ENCODE results near the gene CNKSR1.

CNKSR1 gene

DNA sequence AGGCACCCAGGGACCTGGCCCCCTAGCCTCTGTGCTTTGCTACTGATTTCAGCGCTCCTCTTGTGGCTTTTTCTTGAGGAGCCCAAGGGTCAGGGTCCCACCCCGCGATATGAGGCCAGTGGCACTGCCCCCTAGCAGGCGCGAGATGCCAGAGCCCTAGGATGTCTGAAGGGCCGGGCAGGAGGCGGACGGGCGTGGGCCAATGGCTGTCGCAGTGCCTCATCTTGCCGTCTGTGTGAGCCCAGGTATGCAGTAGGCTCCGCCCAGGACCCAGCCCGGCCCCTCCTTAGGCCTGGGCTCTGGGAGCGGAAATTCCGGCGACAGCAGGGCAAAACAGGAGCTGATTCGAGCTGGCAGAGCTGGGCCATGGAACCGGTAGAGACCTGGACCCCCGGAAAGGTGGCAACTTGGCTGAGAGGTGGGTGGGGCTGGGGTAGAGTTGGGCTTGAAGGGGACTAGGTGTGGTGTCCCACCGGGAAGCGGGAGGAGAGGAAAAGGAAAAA is at the start of gene CNKSR1:
Gene CNKSR1 (plus strand): TSS at position 310 of the 503 bp plus-strand sequence. CDS start 57 bp downstream, at position 367.
- DNase-seq = no peak

GRCh38 chr1:26129778-26130177 is 47.5 kb upstream of the CNKSR1 start:
- no peak for DNase-seq

DNA sequence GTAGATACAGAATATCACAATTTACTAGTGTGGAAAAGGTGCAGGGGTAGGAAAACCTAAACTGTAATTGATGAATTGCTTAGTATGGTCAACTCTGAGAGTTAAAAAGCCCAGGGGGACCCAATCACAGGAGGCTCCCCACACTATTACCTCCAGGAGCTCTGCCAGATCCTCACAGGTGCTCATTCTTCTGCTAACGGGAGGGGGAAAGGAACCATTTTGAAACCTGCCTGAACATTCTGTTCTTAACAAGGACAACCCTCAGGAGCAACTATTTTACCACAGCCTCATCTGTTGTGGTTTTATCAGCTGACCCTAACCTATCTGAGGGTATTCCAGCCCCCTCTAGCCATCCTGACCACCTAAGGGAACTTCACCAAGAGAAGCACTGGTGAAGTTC is 46.6 kb upstream of the CNKSR1 start:
- no peak for DNase-seq

GRCh38 chr1:26132128-26132833 is 45.0 kb upstream of the CNKSR1 start:
- DNase-seq = no peak

GRCh38 chr1:26132834-26133167 is 44.5 kb upstream of the CNKSR1 start:
- no peak for DNase-seq

- DNase-seq = no peak
These were observed 42.8 kb upstream of the CNKSR1 start for GRCh38 chr1:26134466-26134865.

DNA sequence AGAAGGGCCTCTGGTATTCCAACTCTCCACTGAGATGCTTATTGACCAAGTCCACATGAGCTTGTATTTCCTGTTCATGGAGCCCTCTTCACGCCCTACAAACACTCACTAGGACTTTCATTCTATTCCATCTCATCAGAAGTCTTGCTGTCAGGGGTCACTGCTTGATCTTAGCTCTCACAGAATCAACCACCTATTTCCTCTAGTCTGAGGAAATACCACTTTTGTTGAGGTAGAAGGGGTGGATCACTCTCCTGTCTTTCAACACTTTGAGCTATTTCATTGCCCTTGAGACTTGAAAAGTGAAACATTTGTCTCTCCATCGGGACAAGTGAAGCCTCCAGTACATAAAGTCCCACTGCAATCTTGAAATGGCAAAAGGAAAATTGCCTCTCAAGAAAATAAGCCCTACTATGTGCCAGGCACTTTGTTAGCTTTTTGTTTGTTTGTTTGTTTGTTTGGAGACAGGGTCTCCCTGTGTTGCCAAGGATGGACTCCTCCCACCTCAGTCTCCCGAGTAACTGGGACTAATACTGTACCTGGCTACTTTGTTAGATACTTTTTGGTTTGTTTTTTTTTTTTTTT is 38.2 kb upstream of the CNKSR1 start:
- no peak for DNase-seq

GRCh38 chr1:26142159-26142558 is 35.1 kb upstream of the CNKSR1 start:
- no peak for DNase-seq

DNA sequence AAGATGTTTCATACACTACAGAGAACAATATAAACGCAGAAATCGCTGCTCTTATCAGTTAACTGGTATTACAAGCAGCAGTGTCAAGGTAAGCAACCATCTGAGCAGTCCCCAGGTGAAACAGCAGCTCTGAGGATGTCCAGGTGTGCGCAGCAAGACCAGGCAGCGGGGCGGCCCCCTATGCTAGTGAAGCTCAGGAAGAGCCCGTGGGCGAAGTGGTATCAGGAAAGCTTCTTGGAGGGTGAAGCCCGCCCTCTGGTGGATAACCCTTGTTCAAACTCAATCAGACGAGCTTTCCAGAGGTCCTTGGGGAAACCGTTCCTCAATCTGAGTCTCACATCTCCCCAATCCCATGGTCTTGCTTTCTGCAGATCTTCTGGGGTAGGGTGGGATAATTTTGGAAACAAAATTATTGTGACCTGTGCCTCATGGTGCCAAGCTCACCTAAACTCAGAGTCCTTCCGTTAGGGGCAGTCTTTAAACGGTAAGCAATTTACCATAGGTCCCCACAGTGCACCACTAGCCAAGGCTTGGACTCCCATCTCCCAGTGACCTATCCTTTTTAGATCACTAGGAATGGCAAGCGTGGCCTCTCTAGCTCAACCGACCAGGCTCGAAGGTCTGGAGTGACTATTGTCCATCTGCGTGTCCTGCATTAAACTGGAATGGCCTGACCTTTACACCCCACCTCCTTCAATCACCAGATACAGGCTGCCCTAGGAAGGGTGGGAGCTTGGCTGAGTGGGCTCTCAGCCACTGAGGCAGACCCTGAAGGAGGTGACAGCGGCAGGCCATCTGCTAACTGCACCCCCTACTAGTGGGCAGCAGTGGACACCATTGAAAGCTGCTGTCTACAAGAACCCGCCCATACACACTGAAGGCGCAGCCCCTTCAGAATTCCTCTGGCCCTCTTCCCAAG is 32.0 kb upstream of the CNKSR1 start:
- peak; percentile 82 for DNase-seq

DNA sequence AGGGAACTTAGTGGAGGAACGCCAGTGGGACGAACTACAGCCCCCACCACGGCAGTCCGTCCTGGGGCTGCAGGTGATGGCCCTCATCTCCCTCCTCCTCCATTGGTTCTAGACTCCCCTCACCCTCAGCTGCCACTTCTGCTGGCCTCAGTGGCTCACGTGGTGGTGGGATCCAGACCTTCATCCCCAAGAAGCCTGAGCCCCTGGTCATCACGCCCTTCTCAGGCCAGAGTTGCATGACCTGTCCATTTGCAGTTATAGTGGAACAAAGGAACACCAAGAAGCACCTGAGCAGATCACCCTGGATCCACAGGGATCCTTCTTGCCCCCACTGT is 31.4 kb upstream of the CNKSR1 start:
- DNase-seq = no peak

DNA sequence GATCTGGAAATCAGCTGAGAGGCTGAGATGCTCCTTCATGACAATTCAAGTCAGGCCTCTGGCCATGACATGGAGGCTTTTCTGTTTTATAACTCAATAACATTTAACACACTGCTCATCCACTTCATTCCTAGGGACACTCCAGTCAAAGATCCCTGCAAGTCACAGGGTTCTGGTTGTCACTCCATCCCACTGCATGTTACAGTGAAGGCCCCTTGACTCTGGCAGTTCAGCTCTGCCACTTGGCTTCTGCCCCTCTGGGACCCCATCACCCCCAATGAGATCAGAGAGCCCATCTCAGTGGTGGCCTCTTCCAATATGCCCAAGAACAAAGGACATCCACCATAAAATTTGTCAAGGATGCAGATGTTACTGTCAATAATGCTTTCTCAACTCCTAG is 28.4 kb upstream of the CNKSR1 start:
- DNase-seq = no peak

DNA sequence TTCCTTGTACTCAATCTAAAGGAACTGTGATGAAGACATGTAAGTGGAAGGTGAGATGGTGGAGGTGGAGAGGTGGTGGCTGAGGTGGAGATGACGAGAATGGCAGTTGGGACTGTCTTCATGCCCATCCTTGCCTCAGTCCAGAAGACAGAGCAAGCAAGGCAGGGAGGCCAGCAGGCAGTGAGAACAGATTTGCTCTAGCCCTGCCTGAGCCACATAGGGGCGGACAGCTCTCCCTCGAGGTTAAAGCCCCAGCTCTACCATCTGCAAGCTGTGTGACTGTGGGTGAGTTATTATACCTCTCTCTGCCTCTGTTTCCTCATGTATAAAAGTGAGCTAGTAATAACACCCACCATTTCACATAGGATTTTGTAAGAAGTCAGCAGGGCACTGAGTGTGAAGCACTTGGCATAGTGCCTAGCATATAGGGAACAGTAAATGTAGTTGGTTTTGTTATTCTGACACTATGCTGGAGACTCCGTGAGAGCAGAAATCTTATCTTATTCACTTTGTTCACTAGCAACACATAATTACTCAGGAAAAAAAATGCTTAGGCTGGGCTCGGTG is 23.2 kb upstream of the CNKSR1 start:
- no peak for DNase-seq

GRCh38 chr1:26154750-26155149 is 22.5 kb upstream of the CNKSR1 start:
- no peak for DNase-seq

DNA sequence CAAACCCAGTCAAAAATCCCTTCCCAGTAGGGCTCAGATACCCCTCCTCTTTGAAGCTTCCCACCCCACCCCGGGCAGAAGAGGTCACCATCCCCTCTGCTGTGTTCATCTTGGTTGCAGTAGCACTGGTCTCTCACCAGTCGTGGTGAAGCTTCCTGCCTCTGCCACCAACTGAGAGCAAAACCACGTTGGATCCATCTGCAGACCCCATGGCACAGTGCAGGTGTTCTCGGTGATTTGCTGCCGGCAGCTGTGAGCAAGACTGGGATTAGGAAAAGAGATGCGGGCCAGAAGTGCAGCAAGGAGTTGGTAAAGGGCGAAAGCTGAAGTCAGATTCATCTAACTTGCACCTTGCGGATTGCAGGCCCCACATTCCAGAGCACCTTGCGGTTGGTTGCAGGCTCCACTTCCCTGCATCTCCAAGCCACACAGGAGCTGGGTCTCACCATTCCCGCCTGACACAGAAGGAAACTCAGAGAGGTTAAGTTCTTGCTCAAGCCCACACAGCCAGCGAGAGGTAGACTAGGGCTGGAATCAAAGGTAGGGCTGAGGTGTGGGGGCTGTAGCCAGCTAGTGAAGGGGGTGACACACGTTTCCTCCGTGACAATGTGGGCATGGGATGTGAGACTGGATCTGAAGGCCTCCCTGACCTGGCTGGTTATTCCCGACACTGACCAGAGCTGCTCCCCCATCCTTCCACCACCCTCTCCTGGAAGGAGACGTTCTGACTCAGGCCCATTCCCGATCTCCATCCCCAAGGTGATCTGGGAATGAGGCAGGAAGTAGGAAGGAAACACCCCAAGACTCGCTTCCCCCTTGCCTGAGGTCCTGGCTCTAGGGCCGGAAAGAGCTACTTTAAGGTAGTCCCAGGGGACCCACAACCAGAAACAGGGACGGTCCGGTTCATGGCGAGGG is 21.7 kb upstream of the CNKSR1 start:
- DNase-seq = no peak

DNA sequence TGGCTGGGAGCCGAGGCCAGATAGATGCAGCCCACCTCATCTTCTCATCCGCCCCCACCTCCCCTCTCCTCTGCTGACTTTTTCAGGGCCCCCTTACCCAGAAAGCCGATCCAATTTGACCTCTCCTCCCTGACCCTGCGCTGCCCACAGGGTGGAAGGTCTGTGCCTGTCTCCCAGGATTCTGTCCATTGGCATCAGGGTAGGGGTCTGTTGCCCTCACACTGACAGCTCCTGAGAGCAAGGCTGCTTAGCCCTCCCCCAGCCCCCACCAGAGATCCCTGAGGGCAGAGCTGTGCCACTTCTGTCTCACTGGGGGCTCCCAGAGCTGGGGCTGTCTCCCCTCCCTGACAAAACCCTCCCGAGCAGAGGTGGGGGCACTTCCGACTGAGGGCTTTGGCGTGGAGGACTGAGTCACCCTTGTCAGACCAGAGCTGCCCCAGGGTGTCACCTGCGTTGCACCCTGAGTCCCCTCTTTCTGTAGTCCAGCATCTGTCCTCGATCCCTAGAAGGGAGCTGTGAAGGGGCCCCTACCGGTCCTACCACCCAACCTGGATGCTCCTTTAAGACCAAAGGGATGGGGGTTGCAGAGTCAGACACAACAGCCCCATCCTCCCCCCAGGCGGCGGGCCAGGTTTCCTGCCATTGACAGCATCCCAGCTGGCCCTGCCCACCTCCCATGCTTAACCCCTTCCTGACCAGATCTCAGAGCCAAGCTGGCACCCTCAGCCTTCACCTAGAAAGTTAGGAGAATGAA is 20.8 kb upstream of the CNKSR1 start:
- no peak for DNase-seq

GRCh38 chr1:26158271-26158907 is 18.9 kb upstream of the CNKSR1 start:
- DNase-seq = no peak

- DNase-seq = no peak
These were observed 18.2 kb upstream of the CNKSR1 start, which contains the start of gene FAM110D for GRCh38 chr1:26158908-26159742. FAM110D (plus strand) TSS chr1:26159079; CDS start chr1:26161292, 2,213 bp downstream.

DNA sequence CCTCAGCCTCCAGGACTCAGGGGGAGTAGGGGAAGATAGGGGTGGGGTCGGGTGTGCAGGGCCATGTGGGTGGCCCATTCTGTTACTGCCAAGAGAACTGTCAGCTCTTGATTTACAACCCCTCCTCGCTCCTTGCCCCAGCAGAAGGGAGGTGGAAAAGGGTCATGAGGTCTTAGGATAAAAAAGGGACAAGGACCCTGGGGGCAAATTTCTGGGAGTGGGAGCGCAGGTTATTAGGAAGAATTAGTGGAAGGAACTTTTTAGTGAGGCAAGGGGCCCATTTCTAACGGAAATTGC is 17.6 kb upstream of the CNKSR1 start:
- DNase-seq = no peak

- no peak for DNase-seq
These were observed 16.5 kb upstream of the CNKSR1 start for GRCh38 chr1:26160527-26161414.

All from activated gamma-delta T cell treated with Interleukin-2 at 50 U/mL for 16 hours (primary cell).